SKM-1 (cell line): Measurements from ENCODE around the gene TGM1.
A peak's percentile ranks its signal among the peaks of the same experiment; 100 is the strongest.

ENCODE experiments used
- DNase-seq: peaks from one replicate; lab custom pipeline; 2025; ENCODE audit not compliant: unreplicated experiment; lab: John Stamatoyannopoulos, UW

TGM1 gene

DNA sequence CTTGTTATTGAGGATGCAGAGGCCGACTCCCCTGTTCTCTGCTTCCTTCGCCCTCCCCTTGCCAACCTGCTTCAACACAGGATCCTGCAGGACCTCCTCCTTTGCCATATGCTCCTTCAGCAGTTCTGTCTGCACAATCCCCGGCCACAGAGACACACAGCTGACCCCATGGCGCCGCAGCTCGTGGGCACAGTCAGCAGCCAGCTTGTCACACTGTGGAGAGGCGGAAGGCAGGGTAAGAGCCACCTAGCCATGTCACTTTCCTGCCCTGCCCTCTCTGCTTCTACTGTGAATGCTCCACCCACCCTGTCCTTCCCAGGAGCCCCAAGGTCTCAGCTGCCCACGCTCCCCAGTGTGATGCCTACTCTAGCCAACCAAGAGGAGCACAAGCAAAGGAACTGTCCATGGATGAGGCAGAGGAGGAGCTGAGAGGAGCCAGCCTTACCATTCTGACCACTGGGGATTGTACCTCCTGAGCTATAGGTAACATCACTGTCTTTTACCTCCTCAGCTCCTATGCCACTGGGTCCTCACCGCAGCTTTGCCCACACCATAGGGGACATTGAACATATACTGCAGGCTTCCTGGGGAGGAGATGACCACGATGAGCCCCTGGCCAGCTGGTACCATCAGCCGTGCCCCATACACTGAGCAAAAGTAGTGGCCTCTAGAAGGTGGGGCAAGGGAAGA is 29.3 kb upstream of the TGM1 start:
- no peak for DNase-seq

DNA sequence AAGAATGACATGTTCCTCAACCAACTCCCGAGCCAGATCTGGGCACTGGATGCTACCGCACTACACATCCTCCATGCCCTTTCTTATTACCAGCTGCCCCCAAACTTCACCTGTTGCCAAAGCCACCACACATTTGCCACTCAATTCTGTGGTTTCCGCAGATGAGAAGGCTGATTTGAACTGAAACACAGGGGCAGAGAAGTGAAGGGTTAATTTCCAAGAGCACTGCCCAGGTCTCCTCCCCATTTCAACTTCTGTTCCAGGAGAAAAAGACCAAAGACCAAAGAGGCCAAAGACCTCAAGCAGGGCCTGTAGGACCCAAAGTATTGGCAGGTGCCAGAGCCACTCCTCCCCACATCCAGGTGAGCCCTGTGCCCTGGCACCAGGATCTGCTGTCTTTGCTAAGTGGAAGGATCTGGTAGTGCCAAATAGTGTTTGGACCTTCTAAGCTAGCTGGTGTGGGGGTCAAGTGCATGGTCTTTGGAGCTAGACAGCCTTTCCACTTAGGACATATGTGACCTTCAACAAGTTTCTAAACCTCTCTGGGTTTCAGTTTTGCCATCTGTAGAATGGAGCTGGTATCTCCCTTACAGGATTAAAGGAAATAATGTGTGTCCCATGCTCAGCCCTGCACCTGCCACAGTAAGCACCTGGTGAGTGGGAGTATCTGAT is 28.6 kb upstream of the TGM1 start:
- no peak for DNase-seq

DNA sequence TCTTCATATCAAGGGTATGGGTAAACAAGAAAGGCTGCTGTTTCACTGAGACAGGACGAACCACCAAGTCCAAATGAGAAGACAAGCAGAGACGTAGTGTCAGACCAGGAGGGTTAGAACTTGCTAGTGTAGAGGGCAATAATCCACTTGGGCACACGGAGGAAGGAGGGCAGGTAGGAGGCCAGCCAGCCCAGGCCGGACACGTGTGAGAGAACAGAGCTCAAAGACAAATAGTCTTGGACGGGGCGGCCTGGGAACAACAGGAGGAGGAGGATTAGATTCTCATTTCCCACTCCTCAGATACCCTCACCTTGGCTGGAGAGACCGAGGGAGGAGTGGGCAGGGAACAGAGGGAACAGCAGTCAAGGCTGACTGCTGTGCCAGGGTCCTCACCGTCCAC is 27.8 kb upstream of the TGM1 start:
- DNase-seq, result no peak

DNA sequence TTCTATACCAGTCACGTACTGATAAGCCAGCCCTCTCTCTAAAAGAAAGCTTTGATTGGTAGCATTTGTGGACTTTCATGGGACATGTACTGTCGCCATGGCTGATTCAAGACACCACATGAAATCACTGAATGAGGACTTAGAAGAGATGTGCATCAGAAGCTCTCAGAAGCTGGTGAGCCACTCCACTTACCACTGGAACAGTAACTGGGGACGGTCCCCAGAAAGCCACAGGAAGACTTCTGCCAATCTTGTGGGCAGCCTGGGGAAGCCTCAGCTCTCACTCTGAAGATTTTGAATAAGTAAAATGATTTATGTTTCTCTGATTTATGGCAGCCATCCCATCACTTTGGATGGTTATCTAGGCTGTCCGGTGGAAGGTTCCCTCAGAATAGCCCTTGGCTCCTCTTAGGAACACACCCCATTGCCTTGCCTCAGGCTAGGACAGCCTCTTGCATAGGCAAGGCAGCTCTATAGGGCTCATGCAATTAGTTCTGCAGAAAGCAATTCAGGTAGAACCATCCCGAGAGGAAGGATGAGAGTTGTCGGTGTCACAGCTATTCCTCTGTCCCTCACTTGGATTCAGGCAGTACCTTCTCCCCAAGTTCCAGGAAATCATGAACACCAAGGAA is 26.8 kb upstream of the TGM1 start:
- DNase-seq, result no peak

DNA sequence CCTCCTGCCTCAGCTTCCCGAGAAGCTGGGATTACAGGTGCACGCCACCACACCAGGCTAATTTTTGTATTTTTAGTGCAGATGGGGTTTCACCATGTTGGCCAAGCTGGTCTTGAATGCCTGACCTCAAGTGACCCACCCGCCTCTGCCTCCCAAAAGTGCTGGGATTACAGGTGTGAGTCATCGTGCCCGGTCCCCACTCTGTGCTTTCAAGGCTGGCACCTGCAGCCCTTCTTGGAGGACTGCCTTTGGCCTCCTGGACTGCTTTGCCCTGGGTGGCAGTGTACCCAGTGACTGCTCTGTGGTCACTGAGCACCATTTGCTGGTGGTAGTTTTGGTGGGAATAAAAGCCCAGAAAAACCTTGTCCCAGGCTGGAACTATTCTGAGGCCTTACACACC is 24.0 kb upstream of the TGM1 start:
- DNase-seq, result no peak

DNA sequence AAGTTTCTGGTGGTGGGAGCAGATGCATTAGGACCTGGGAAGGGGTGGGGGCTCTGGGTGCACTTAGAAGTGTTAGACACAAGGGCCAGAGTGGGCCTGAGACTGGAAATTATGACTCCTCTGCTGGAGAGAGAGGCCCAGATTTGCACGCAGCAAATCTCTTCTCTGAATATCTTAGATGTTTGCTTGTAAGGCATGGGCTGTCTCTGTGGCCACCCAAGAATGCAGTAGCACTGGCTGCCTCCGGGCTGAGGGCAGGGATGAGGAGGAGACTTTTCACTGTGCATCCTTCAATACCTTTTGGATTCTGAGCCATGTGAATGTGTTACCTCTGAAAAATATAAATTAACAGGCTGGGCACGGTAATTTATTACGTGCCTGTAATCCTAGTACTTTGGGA is 22.4 kb upstream of the TGM1 start:
- no peak for DNase-seq

DNA sequence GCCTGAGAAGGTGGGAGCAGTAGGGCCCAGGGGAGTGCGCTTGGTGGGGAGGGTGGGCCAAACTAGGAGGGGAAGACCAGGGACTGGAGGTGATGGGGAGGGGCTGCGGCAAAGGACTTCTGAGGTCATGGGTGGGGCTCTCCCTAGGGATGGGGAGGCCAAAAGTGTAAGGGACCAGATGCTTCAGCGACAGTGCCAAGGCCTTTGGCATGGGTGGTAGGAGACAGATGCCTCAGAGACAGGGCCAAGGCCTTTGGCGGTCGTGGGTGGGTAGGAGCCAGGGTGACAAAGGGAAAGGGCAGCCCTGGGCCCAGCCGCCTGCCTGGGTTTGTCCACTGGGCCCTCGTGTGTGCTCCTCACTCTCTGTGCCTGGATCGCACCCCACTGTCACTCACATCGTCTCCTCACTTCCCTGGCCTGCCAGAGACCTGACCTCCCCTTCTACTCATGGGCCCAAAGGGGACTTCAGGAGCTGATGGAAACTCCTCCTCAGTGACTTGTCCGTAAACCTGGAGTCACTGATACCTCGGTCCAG is 21.6 kb upstream of the TGM1 start:
- DNase-seq, result no peak

DNA sequence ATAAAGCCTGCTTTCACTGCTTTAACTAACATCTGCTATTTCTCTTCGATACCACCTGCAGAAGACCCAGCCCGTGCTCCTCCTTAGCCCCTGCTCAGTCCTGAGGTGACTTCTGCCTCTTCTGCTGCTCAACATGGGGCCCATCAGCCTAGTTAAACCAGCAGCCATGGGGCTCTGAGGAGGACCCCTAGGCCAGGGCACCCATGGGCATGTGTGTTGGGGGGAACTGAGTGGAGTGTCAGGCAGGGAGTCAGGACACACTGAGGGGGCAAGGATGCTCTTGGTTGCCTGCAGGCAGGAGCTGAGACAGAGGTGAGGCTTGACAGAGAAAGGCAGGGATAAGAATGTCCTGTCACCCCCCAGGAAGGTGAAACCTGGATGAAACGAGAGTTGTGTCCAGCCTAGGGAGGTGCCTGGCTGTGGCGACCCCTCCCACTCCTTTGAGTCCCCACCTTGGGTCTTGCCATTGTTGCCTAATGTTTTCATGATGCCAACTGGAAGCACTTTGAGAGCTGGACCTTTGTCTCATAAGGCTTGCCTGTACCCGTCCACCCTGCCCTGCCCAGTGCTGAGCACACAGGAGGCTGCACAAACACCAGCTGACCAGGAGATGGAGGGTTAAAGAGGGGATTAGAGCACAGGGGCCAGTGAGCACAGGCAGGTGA is 21.0 kb upstream of the TGM1 start:
- no peak for DNase-seq

DNA sequence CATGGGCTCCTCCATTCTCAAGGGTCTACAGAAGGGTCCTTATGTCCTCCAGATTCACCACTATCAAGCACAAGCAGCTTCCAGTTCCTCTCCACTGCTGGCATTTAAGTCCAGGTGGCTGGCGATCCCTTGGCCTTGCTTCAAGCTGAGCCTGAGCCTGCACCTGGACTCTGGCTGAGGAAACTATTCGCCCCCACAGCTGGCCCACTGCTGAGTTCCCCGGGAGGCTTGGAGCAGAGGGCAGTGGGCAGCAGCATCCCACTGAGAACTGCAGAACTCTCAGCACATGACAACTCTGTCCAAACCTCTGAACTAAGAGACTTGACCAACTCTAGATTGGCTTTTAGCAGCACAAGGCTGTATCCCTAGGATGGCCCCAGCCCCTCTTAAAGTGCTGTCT is 19.8 kb upstream of the TGM1 start:
- DNase-seq, result no peak

DNA sequence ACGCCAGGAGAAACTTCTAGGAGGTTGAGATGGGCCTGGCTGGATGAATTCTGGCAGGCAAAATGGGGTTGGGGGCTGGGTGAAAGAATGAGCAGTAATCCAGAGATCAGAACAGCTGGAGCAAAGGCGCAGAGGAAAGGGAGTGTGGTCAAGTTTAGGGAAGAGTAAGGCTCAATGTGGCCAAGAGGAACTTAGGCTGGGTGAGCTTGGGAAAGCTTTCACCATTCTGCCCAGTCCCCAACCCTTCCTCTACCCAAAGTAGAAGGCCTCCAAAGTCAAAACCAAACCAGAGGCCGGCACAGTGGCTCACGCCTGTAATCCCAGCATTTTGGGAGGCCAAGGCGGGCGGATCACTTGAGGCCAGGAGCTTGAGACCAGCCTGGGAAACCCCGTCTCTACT is 18.7 kb upstream of the TGM1 start:
- DNase-seq, result no peak

DNA sequence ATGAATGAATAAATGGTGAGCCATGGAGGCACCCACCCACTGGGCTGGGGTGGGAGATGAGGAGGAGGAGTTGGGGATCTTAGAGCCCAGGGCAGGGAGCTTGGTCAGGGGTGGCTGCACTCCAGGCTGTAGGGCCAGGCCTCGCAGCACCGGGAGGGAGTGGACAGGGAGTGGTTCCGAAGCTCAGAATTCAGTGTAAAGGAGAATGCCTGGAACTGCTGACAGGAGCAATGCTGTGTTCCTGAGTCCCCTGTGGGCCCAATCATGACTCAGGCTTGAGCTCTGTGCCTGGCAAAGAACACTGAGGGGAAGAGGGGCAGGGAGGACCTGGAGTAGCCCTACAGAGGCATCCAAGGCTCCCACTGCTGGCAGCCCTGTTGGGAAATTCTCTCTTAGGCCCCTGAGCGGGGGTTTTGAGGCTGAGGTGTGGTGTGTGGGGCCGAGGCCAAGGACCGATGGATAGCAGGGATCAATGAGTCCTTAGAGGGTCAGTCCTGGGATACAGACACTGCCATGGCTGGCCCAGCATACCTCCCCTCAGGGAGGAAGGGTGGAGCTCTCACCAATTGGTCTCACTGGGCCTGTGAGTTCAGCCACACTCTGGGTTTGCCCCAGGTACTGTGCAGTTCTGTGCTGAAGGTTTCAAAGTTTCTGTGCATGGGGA is 18.0 kb upstream of the TGM1 start:
- no peak for DNase-seq

DNA sequence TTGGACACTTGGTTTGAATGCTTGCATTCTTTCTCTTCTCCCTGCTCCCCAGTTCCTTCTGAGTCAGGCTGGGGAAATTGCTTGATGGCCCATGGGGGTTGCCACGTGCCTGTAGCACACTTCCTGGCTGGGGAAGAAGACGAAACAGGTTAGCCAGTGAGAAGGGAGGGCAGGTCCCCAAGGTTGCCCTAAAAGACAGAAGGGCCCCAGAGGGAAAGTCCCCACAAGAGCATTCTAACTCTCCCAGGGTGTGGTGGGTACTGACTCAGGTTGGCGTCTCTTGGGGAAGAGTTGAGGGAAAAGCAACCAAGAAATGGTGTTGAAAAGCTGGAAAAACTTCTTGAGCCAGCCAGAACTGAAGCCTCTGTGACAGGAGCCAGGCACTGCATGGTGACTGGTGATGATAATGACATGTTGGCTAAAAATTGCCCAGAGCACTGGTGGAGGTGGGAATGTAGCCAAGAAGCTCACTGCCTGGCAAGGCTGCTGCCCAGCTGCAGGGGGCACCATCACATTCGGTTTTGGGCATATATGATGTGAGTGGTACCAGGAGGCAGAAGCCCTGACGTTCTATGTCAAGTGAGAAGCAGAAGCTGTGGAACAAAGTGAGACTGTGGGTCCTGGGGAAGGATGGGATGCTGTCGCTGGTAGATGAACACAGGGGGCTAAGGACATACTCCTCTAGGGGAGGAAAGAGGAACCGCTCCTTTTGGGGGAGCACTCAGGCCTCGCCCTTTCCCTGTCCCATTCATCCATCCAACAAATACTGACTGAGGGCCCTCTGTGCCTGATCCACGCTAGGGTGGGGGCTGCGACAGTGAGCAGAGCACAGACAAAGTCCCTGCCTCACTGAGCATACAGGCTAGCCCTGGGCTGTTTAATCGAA is 16.6 kb upstream of the TGM1 start:
- no peak for DNase-seq

DNA sequence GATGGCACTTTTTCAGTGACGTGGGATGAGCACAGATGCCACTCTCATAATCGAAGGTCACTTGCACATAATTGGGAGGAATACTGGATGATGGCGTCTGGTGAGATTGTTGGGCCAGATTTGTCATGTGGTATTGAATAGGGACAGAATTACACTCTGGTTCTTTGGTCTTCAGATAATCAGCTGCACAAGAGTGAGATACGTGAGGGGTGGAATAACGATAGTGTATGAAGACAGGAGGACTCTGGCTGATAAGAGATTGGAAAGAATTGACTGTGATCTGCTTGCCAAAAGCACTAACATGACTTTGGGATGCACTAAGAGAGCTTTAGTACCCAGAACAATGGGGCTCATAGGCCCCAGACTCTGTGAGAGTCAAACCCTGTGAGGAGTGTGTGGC is 15.4 kb upstream of the TGM1 start:
- no peak for DNase-seq

DNA sequence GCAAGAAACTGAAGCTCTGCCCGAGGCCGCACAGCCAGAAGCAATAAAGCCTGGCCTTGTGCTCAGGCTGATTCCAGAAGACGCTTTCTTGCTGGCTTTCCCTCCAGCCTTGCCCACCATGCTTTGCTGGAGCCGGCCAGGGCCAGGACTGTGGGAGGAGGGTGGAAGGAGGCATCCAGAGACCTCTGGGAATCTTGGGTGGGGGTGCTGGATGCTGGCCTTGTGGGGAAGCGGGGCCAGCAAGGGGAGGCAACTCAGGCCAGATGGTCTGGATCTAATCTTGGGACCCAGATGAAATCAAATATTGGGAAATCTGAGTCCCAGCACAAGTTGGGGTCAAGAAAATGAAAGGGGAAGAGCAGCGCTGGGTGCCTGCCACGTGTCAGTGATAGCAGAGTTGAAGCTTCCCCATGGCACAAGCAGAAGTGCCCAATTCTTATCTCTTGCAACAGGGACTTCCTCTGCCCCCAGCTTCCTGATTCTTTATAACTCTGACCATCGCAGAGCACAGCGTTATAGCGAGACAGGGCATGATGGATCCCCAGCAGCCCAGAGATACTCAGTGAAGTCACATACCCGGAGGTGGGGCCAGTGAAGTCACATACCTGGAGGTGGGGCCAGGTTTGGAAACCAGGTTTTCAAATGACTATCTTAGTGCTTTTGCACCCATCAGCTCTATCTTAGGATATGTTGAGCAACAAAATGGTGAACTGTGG is 14.8 kb upstream of the TGM1 start:
- DNase-seq, result peak; percentile 64

DNA sequence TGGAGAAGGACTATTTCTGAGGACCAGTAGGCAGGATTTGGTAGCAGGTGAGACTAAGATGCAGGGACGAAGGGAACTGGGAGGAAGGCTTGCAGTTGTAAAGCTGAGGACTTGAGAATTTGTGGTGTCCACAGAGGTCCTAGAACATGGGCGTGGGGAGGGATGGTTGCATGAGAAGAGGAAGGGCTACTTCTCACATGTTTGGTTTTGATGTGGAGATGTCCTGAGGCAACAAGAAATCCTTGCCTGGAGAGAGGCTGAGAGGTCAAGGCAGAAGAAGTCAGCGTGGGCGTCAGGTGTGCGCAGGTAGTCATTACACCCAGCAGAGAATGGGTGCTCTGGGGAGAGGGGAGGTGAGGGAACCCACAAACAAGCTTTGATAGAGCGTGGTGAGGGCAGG is 14.1 kb upstream of the TGM1 start:
- no peak for DNase-seq

DNA sequence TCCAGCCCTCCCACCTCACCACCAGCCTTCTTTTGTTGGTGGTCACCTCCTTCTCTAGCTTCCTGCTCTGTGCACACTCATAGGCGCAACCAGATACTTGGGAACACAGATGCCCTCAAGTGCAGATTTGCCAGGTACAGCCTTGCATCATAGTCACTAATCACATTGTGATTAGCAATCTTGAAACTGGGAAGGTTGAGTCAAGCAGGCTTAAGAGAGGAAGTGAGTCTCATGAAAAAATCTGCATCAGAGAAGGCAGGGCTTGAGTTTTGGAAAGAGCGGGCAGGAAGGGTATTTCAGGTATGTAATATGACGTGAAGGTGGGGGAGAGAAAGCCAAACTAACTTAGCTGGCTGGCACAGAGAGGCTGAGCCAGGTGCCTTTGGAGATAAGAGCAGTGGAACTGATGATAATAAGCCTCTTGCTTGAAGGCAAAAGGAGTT is 11.1 kb upstream of the TGM1 start:
- peak; percentile 14 for DNase-seq

DNA sequence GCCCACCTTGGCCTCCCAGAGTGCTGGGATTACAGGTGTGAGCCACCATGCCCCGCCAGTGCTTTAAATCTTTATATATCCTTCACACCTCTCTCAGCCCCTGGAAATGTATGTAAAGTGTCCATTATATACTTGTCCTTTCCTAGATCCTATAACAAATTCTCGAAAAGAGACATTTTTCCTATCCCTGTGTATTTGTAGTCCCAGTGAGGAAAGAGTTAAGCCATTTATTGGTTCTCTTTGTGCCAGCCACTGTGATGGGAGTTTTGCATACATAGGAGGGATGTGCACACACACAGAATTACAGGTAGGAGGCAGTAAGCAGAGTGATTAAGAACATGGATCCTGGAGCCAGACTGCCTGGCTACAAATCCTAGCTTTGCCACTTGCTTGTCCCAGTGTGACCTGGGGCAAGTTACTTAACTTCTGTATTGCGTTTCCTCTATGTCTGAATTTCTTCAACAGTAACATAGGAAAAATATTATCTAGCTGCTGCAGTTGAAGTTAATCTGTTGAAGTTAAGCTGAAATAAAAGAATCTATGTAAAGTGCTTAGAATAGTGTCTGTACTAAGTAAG is 10.5 kb upstream of the TGM1 start:
- no peak for DNase-seq

DNA sequence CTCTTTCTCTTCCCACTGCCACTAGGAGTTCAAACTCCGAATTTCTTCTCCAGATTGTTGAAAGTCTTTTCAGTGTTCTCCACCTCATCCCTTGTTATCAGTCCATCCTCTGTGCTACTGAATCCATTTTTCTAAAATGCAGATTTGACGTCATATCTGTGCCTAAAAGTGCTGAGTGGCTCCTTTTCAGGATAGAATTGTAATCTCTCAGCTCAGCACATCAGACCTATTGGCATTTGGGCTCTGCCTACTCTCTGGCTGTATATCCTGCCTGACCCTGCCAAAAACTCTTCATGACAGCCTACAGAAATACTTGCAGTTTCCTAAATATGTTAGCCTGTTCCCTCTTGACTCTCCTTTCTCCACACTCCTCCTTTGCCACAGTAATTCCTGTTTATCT is 9.5 kb upstream of the TGM1 start:
- no peak for DNase-seq

DNA sequence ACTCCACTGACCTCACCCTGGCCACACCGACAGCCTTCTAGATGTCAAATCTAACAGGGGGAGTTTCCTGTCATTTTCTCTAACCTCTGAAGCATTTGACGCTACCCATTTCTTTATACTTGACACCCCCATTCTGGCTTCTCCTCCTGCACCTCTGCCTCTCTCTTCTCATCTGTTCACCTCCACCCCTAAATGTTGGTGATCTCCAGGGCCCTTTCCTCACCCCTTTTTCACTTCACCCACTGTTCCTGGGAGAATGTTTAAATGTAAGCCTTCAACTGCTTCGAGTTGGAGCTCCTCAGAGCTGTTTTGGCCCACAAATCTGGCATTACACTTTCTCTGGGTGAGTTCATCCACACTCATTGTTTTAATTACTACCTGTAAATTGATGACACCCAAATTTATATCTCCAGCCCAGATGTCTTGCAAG is 8.9 kb upstream of the TGM1 start:
- DNase-seq, result no peak
